NCI-H2196 (cell line): ENCODE data around the gene TMEM129.

Experiments
- DNase-seq: peaks from one replicate; lab custom pipeline; 2025; ENCODE audit not compliant: unreplicated experiment; lab: John Stamatoyannopoulos, UW

The TMEM129 gene

GRCh38 chr4:1758306-1759121 is 37.4 kb upstream of the TMEM129 start:
- DNase-seq: no peak

GRCh38 chr4:1757836-1758235 is 36.7 kb upstream of the TMEM129 start:
- DNase-seq: no peak

GRCh38 chr4:1756893-1757779 is 36.0 kb upstream of the TMEM129 start:
- DNase-seq: no peak

GRCh38 chr4:1756079-1756478 is 35.0 kb upstream of the TMEM129 start:
- no peak for DNase-seq

GRCh38 chr4:1755297-1755696 is 34.2 kb upstream of the TMEM129 start:
- no peak for DNase-seq

- no peak for DNase-seq
These were observed 33.2 kb upstream of the TMEM129 start for GRCh38 chr4:1754336-1754735.

GRCh38 chr4:1753697-1754311 is 32.7 kb upstream of the TMEM129 start:
- no peak for DNase-seq

GRCh38 chr4:1753294-1753696 is 32.2 kb upstream of the TMEM129 start:
- no peak for DNase-seq

GRCh38 chr4:1752284-1753041 is 31.3 kb upstream of the TMEM129 start:
- no peak for DNase-seq

- no peak for DNase-seq
These were observed 30.8 kb upstream of the TMEM129 start for GRCh38 chr4:1751919-1752283.

GRCh38 chr4:1751155-1751918 is 30.2 kb upstream of the TMEM129 start:
- DNase-seq: no peak

- DNase-seq: no peak
These were observed 29.4 kb upstream of the TMEM129 start for GRCh38 chr4:1750381-1751154.

GRCh38 chr4:1749826-1750225 is 28.7 kb upstream of the TMEM129 start:
- DNase-seq: no peak

GRCh38 chr4:1749370-1749769 is 28.2 kb upstream of the TMEM129 start:
- DNase-seq: no peak

GRCh38 chr4:1748465-1748995 is 27.4 kb upstream of the TMEM129 start:
- DNase-seq: peak; percentile 85

- no peak for DNase-seq
These were observed 26.5 kb upstream of the TMEM129 start for GRCh38 chr4:1747603-1747967.

GRCh38 chr4:1746919-1747602 is 25.9 kb upstream of the TMEM129 start:
- DNase-seq: no peak

- no peak for DNase-seq
These were observed 25.2 kb upstream of the TMEM129 start for GRCh38 chr4:1746265-1746691.

GRCh38 chr4:1745697-1746096 is 24.6 kb upstream of the TMEM129 start:
- no peak for DNase-seq
